Liver (tissue), 9 donors: ENCODE results near the gene GNAO1. TPM values are rescaled to one million over a fixed set of nuclear protein-coding genes. Genes with fewer than 3 reads are reported as not detected.
A peak's percentile ranks its signal among the peaks of the same experiment; 100 is the strongest.

Source experiments
- DNase-seq: peaks from one replicate; pipeline ENCODE4 v3.0.0-alpha.2; 2017; ENCODE audit warnings: low spot score
- H3K27ac ChIP-seq, 2 donors: one replicate each; pipeline ENCODE4 v1.7.0; 2013; ENCODE audit warnings: inconsistent platforms in 2 of 2, low read length in 2 of 2, control low read depth in 1 of 2, low read depth in 1 of 2, mild to moderate bottlenecking in 1 of 2
- H3K27me3 ChIP-seq, 4 donors: one replicate each; pipeline versions ENCODE4 v1.6.1 to v1.7.0; 2013; ENCODE audit warnings: low read length in 3 of 4, inconsistent platforms in 1 of 4, mild to moderate bottlenecking in 1 of 4, moderate library complexity in 1 of 4; ENCODE audit not compliant: control insufficient read depth in 4 of 4, insufficient read depth in 4 of 4
- H3K36me3 ChIP-seq, 4 donors: one replicate each; pipeline versions ENCODE4 v1.6.1 to v1.7.0; 2013; ENCODE audit warnings: low read length in 3 of 4, mild to moderate bottlenecking in 3 of 4, low read depth in 1 of 4, moderate library complexity in 1 of 4; ENCODE audit not compliant: control insufficient read depth in 4 of 4, insufficient read depth in 3 of 4
- H3K4me1 ChIP-seq, 4 donors: one replicate each; pipeline versions ENCODE4 v1.6.1 to v1.7.0; 2013; ENCODE audit warnings: low read length in 3 of 4, mild to moderate bottlenecking in 3 of 4, moderate library complexity in 1 of 4; ENCODE audit not compliant: control insufficient read depth in 4 of 4, insufficient read depth in 4 of 4
- H3K4me3 ChIP-seq, 3 donors: one replicate each; pipeline versions ENCODE4 v1.6.1 to v1.7.0; 2013; ENCODE audit warnings: low read length in 3 of 3, control low read depth in 1 of 3, low read depth in 1 of 3, mild to moderate bottlenecking in 1 of 3
- H3K9ac ChIP-seq, 2 donors: one replicate each; pipeline ENCODE4 v1.7.0; 2013; ENCODE audit warnings: low read length in 2 of 2, mild to moderate bottlenecking in 2 of 2, moderate library complexity in 2 of 2, control low read depth in 1 of 2, low read depth in 1 of 2
- H3K9me3 ChIP-seq, 4 donors: one replicate each; pipeline versions ENCODE4 v1.6.1 to v1.7.0; 2013; ENCODE audit warnings: low read length in 3 of 4; ENCODE audit not compliant: control insufficient read depth in 4 of 4
- ATF3 ChIP-seq: IDR thresholded peaks from 2 replicates; pipeline ENCODE4 v1.6.1; 2016; ENCODE audit warnings: antibody characterized with exemption
- CTCF ChIP-seq: fragments of 150-350 bp; IDR thresholded peaks from 2 replicates; pipeline ENCODE4 v1.5.1; 2017; ENCODE audit warnings: improper control_type of control experiment, low read depth, low read length; ENCODE audit not compliant: missing input control
- EGR1 ChIP-seq, 2 donors: IDR thresholded peaks; 2 replicates each; pipeline ENCODE4 v1.6.1; 2016 to 2018; ENCODE audit warnings: antibody characterized with exemption in 2 of 2, low read depth in 2 of 2
- FOXA1 ChIP-seq: IDR thresholded peaks from 2 replicates; pipeline ENCODE4 v1.6.1; 2016; ENCODE audit warnings: antibody characterized with exemption
- FOXA2 ChIP-seq: IDR thresholded peaks from 2 replicates; pipeline ENCODE4 v1.6.1; 2016; ENCODE audit warnings: antibody characterized with exemption
- GABPA ChIP-seq, 2 donors: IDR thresholded peaks in 1 of 2; conservative IDR thresholded peaks in 1 of 2; 2 replicates each; pipeline ENCODE4 v1.6.1; 2016; ENCODE audit warnings: antibody characterized with exemption in 2 of 2, mild to moderate bottlenecking in 1 of 2, moderate library complexity in 1 of 2
- HNF4A ChIP-seq, 2 donors: conservative IDR thresholded peaks; 2 replicates each; pipeline ENCODE4 v1.6.1; 2016; ENCODE audit warnings: antibody characterized with exemption in 2 of 2, mild to moderate bottlenecking in 2 of 2
- JUND ChIP-seq, 2 donors: IDR thresholded peaks; 2 replicates each; pipeline ENCODE4 v1.6.1; 2016; ENCODE audit warnings: antibody characterized with exemption in 2 of 2
- MAX ChIP-seq: IDR thresholded peaks from 2 replicates; pipeline ENCODE4 v1.6.1; 2016; ENCODE audit warnings: antibody characterized with exemption
- NR2F2 ChIP-seq: IDR thresholded peaks from 2 replicates; pipeline ENCODE4 v1.6.1; 2016; ENCODE audit warnings: antibody characterized with exemption
- RAD21 ChIP-seq, 2 donors: IDR thresholded peaks; 2 replicates each; pipeline ENCODE4 v1.6.1; 2016; ENCODE audit warnings: antibody characterized with exemption in 2 of 2, mild to moderate bottlenecking in 2 of 2
- REST ChIP-seq: IDR thresholded peaks from 2 replicates; pipeline ENCODE4 v1.6.1; 2016; ENCODE audit warnings: antibody characterized with exemption, mild to moderate bottlenecking
- RXRA ChIP-seq, 2 donors: IDR thresholded peaks; 2 replicates each; pipeline ENCODE4 v1.6.1; 2017 to 2018; ENCODE audit warnings: antibody characterized with exemption in 2 of 2, mild to moderate bottlenecking in 1 of 2
- SP1 ChIP-seq: IDR thresholded peaks from 2 replicates; pipeline ENCODE4 v1.6.1; 2018; ENCODE audit warnings: antibody characterized with exemption, mild to moderate bottlenecking
- TAF1 ChIP-seq: conservative IDR thresholded peaks from 2 replicates; pipeline ENCODE4 v1.6.1; 2016; ENCODE audit warnings: antibody characterized with exemption, mild to moderate bottlenecking
- YY1 ChIP-seq: IDR thresholded peaks from 2 replicates; pipeline ENCODE4 v1.6.1; 2016; ENCODE audit warnings: antibody characterized with exemption, mild to moderate bottlenecking
- WGBS: extraction: QIAGEN DNeasy Blood & Tissue Kit; methylation state at CpG from one replicate; pipeline ENCODE4 v1.1.7; 2013; 5-methylcytosine and 5-hydroxymethylcytosine counted together
- polyA plus RNA-seq, 2 donors: library from polyadenylated mRNA; stranded (reverse) in 1 of 2; unstranded in 1 of 2; fragments of 200-250 nt in 1 of 2; fragments of >200 nt in 1 of 2; fragmentation: Nextera tagmentation in 1 of 2; extraction: Ambion mirVana in 1 of 2; gene quantifications; one replicate each; pipeline versions ENCODE4 v1.2.1 to v1.2.3, GENCODE V29; 2013 to 2015
- total RNA-seq, 2 donors: library from RNA; depleted of rRNA; stranded (reverse); fragments of >200 nt; gene quantifications; one replicate each; pipeline ENCODE4 v1.2.3, GENCODE V29; 2014
- donor health status: healthy.
- donor health status: healthy.
- donor health status: healthy.
- donor health status: healthy.
- donor health status: healthy.

The GNAO1 gene
- total and polyA plus RNA-seq, 4 donors: 0.61 to 15.1 (median 7.0) TPM

GRCh38 chr16:56201030-56201429 is 9.7 kb downstream of the GNAO1 start:
- H3K27ac ChIP-seq: no peak overlapping the region
- no peaks in the 10 kb centered on the region for H3K36me3 ChIP-seq
- no peaks in the 10 kb centered on the region for H3K9me3 ChIP-seq
- WGBS: 41% methylated on average over 1 of the region's 1 CpG
- H3K9ac ChIP-seq: no peak overlapping the region
- DNase-seq: no peak
- no peak overlapping the region for H3K4me3 ChIP-seq
- H3K4me1 ChIP-seq: peaks cover 2 to 38% (median 34%) of the 10 kb centered on the region in 4 donors
- no peaks in the 10 kb centered on the region for H3K27me3 ChIP-seq
- TF ChIP-seq RAD21 (IDR thresholded peaks at IDR 0.05) (no peak), REST (no peak), TAF1 (no peak), JUND (IDR thresholded peaks at IDR 0.05) (no peak), NR2F2 (no peak), FOXA2 (no peak), RXRA (IDR thresholded peaks at IDR 0.05) (no peak), FOXA1 (no peak), SP1 (no peak), YY1 (no peak), EGR1 (IDR thresholded peaks at IDR 0.05; ENCODE audit: low read depth in 2 of 2) (no peak), MAX (no peak), ATF3 (no peak), HNF4A (conservative IDR thresholded peaks at IDR 0.05) (no peak)

GRCh38 chr16:56202036-56202435 is 10.7 kb downstream of the GNAO1 start:
- Histone ChIP-seq H3K4me3 (no peak overlapping the region), H3K27me3 (no peaks in the 10 kb centered on the region), H3K27ac (peak overlapping the region in 1 of 2 donors; percentile 46), H3K9me3 (no peaks in the 10 kb centered on the region), H3K9ac (no peak overlapping the region), H3K4me1 (peaks cover 2 to 29% (median 24%) of the 10 kb centered on the region in 4 donors), H3K36me3 (no peaks in the 10 kb centered on the region)
- DNase-seq: no peak
- peak in 1 of 2 donors; percentile 6 for TF ChIP-seq RAD21 (IDR thresholded peaks at IDR 0.05)
- TF ChIP-seq MAX: no peak
- no peak for TF ChIP-seq GABPA (IDR thresholded peaks at IDR 0.05 in 1 of 2, conservative IDR thresholded peaks at IDR 0.05 in 1 of 2)
- no peak for TF ChIP-seq FOXA2
- peak; percentile 13 to 29 for TF ChIP-seq RXRA (IDR thresholded peaks at IDR 0.05)
- TF ChIP-seq HNF4A (conservative IDR thresholded peaks at IDR 0.05): peak; percentile 34 to 36

- Histone ChIP-seq H3K4me3 (no peak overlapping the region), H3K4me1 (peaks cover 2 to 26% (median 21%) of the 10 kb centered on the region in 4 donors), H3K9ac (no peak overlapping the region), H3K27me3 (no peaks in the 10 kb centered on the region), H3K9me3 (no peaks in the 10 kb centered on the region), H3K27ac (no peak overlapping the region), H3K36me3 (no peaks in the 10 kb centered on the region)
- DNase-seq: no peak
- TF ChIP-seq CTCF: peak; percentile 30
- no peak for TF ChIP-seq REST
- TF ChIP-seq MAX: no peak
- peak; percentile 66 to 75 for TF ChIP-seq RAD21 (IDR thresholded peaks at IDR 0.05)
- TF ChIP-seq FOXA2: no peak
- no peak for TF ChIP-seq JUND (IDR thresholded peaks at IDR 0.05)
- TF ChIP-seq YY1: no peak
- TF ChIP-seq SP1: no peak
- 33% methylated on average over 1 of the region's 1 CpG for WGBS
Observed at GRCh38 chr16:56203052-56203451, 11.8 kb downstream of the GNAO1 start.
